ENCODE measurements around the gene ZNF525. TPM values are rescaled to one million over a fixed set of nuclear protein-coding genes. Genes with fewer than 3 reads are reported as not detected.

ZNF525 gene
- total RNA-seq = 4.4 and 10.0 TPM in 2 replicates

DNA sequence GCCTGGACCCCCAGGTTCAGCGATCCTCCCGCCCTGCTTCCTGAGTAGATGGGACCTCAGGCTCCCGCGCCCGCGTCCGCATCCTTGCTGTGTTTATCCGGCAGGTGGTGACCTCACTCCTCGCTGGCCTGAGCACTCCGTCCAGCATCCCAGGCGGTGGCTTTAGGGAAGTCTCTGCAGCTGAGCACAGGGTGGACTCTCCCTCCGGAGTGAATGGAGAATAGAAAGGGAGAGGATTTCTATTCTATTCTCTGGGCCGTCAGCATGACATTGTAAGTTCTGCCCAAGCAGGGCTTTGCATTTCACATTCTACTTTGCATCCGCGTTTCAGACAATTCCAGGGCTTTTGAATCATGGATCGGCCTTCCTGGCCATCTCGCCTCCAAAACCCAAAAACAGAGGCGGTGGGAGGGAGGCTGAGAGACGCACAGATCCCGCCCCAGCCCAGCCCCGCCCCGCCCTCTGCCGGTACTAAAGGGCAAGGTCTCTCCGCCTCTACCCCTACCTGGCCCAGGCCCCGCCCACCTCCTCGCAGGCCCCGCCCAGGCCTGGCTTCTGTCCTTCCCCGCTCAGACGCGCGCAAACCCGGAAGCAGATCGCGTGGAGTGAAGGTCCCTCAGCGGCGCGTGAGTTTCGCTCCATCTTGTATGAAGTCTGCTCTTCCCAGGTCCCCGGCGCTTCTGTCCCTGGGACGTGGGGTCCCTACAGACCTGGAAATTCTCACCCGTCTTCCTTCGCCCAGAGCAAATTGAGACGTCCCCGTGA lies at the start of gene ZNF525:
Gene ZNF525 (plus strand): TSS at position 572 of the 765 bp plus-strand sequence. CDS start 6,577 bp downstream, outside the sequence.

DNA sequence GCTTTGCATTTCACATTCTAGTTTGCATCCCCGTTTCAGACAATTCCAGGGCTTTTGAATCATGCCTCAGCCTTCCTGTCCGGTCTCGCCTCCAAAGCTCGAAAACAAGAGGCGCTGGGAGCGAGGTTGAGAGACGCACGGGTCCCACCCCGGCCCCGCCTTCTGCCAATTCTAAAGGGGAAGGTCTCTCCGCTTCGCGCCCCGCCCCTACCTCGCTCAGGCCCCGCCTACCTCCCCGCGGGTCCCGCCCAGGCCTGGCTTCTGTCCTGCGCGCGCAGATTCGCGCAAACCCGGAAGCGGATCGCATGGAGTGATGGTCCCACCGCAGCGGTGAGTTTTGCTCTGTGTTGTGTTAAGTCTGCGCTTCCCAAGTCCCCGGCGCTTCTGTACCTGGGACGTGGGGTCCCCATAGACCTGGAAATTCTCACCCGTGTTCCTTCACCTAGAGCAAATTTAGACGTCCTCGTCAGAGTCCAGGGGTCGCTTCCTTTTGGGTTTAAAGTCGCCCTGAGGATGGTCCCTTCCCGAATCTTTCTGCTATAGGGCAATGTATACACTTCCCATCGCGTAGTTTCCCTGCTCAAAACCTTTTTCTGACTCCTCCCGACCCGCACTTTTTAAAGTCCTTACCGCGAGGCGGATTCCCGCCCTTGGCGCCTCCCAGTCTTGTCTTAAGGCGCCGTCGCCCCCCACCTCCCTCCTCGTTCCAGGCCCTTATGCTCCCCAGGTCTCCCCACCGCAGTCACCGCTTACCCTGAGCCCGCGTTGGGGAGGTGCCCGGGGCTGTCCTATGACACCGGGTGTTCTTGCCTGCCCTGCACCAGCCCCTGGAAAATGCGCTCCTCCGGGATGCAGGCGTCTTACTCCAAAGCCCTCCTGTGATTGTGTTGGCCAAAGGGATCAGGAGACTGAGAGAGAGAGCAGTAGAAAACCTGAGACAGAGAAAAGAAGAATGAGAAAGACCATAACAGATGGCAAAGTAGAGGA lies 31.7 kb upstream of the ZNF525 start, which contains the start of gene ZNF845:
Gene ZNF845 (plus strand): TSS at position 287 of the 987 bp plus-strand sequence. CDS start 7,559 bp downstream, outside the sequence.

DNA sequence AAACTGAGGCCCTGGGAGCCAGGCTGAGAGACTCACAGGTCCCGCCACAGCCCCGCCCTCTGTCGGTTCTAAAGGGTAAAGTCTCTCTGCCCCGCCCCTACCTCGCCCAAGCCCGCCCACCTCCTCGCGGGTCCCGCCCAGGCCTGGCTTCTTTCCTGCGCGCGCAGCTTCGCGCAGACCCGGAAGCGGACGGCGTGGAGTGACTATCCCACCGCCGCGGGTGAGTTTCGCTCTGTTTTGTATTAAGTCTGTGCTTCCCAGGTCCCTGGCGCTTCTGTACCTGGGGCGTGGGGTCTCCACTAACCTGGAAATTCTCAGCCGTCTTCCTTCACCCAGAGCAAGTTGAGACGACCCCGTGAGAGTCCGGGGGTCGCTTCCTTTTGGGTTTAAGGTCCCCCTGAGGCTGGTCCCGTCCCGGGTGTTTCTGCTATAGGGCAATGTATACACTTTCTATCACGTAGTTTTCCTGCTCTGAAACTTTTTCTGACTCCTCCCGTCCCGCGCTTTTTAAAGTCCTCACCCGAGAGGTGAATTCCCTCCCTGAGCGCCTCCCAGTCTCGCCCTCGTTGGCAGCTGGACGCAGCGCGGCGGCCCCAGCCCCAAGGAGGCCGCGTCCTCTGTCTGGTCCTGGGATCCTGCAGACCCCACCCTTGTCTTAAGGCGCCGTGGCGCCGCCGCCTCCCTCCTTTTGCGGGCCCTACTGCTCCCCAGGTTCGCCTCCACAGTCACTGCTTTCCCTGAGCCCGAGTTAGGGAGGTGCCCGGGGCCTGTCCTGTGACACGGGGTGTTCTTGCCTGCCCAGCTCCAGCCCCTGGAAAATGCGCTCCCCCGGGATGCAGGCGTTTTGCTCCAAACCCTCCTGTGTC lies 29.7 kb downstream of the ZNF525 start, which contains the start of gene ZNF765:
Gene ZNF765 (plus strand): TSS at position 176 of the 866 bp plus-strand sequence. CDS start 2,867 bp downstream, outside the sequence.

DNA sequence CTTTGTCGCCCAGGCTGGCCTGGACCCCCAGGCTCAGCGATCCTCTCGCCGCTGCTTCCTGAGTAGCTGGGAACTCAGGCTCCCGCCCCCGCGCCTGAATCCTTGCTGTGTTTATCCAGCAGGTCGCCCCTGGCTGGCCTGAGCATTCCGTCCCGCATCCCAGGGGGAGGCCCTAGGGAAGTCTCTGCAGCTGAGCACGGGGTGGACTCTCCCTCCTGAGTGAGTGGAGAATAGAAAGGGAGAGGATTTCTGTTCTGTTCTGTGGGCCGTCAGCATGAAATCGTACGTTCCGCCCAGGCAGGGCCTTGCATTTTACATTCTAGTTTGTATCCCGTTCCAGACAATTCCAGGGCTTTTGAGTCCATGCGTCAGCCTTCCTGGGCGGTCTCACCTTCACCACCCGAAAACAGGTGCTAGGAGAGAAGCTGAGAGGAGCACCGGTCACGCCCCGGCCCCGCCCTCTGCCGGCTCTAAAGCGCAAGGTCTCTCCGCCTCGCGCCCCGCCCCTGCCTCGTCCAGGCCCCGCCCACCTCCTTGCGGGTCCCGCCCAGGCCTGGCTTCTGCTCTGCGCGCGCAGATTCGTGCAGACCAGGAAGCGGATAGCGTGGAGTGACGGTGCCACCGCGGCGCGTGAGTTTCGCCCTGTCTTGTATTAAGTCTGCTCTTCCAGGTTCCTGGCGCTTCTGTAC lies 66.0 kb downstream of the ZNF525 start, which contains the start of gene ZNF761:
Gene ZNF761 (plus strand): TSS at position 586 of the 689 bp plus-strand sequence. CDS start 15,285 bp downstream, outside the sequence.

Other genes with a start within 250 kb of the ZNF525 start
- 11.3 and 13.7 TPM in 2 replicates for gene ZNF415, start 232.8 kb upstream of the ZNF525 start, total RNA-seq
- 7.0 and 7.4 TPM in 2 replicates for gene ZNF347, start 206.7 kb upstream of the ZNF525 start, total RNA-seq
- 4.4 and 5.7 TPM in 2 replicates for gene ZNF665, start 172.3 kb upstream of the ZNF525 start, total RNA-seq
- gene ZNF677, start 110.8 kb upstream of the ZNF525 start, total RNA-seq = 8.8 and 10.4 TPM in 2 replicates
- not detected in 2 replicates for gene VN1R2, start 107.4 kb upstream of the ZNF525 start, total RNA-seq
- not detected in 2 replicates for gene VN1R4, start 98.0 kb upstream of the ZNF525 start, total RNA-seq
- 7.1 and 8.0 TPM in 2 replicates for gene ZNF845, start 32.0 kb upstream of the ZNF525 start, total RNA-seq
- gene ZNF765, start 29.4 kb downstream of the ZNF525 start, total RNA-seq = 12.5 and 14.6 TPM in 2 replicates
- gene ZNF761, start 66.3 kb downstream of the ZNF525 start, total RNA-seq = 14.2 and 15.4 TPM in 2 replicates
- gene ZNF813, start 102.0 kb downstream of the ZNF525 start, total RNA-seq = 4.3 and 4.5 TPM in 2 replicates
- gene ZNF331, start 172.4 kb downstream of the ZNF525 start, total RNA-seq = 11.2 and 14.1 TPM in 2 replicates

Data from smooth muscle cell of bladder (primary cell).